Measurements from ENCODE around the gene PDE5A. TPM values are rescaled to one million over a fixed set of nuclear protein-coding genes. Genes with fewer than 3 reads are reported as not detected.
A peak's percentile ranks its signal among the peaks of the same experiment; 100 is the strongest.

PDE5A gene
- total and polyA plus RNA-seq, 8 donors: 26.7 to 78.2 (median 65.2) TPM

DNA sequence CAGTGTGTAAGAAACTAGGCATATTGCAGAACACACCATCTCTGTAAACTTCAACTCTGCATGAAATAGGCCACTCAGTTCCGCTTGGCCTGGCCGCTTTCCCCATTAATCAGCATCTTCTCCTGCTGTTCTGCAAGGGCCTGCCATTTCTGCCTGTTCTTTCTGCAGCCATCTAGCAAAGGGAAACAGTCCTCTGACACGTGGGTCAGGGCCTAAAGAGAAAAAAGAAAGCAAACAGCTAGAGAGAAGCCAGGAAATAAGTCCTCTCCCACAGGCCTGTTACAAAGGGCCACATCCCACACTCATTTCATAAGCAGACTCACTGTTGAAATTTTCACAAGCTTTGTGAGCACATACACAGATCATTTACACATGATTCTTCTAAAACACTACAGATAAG is 130.1 kb downstream of the PDE5A start:
- Histone ChIP-seq H3K4me3 (no peak overlapping the region), H3K27ac (peak overlapping the region in 1 of 2 donors; percentile 35), H3K9me3 (no peaks in the 10 kb centered on the region), H3K4me1 (no peaks in the 10 kb centered on the region), H3K36me3 (peaks cover 0 to 76% of the 10 kb centered on the region in 2 donors), H3K27me3 (no peaks in the 10 kb centered on the region)
- intact Hi-C loops (cut with DNase I): no loop called here
- peak in 2 of 4 donors; percentile 17 to 28 for DNase-seq
- peak; percentile 63 for ATAC-seq
- TF ChIP-seq, protein P1, sequence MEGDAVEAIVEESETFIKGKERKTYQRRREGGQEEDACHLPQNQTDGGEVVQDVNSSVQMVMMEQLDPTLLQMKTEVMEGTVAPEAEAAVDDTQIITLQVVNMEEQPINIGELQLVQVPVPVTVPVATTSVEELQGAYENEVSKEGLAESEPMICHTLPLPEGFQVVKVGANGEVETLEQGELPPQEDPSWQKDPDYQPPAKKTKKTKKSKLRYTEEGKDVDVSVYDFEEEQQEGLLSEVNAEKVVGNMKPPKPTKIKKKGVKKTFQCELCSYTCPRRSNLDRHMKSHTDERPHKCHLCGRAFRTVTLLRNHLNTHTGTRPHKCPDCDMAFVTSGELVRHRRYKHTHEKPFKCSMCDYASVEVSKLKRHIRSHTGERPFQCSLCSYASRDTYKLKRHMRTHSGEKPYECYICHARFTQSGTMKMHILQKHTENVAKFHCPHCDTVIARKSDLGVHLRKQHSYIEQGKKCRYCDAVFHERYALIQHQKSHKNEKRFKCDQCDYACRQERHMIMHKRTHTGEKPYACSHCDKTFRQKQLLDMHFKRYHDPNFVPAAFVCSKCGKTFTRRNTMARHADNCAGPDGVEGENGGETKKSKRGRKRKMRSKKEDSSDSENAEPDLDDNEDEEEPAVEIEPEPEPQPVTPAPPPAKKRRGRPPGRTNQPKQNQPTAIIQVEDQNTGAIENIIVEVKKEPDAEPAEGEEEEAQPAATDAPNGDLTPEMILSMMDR (IDR thresholded peaks at IDR 0.05): no peak

DNA sequence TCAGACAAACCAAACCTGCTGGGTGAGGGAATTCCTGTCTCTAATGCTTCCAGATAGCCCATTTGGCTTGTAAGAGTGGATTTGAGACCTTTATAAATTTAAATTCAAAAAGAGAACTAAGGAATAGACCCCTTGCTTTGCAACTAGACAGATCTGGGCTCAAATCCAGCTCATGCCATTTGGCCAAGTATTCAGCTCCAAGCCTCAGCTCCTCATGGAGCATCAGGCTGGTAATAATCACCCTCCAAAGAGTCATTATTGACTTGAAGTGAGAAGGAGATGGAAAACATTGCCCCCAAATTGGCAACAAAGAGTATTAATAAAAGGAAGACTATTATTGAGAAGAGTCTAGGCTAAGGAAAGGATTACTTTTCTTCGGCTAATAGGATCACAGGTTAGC is 134.7 kb downstream of the PDE5A start:
- DNase-seq (no peak), ATAC-seq (no peak)
- intact Hi-C loops (cut with DNase I): no loop called here
- H3K36me3 ChIP-seq: peaks cover 0 to 45% of the 10 kb centered on the region in 2 donors
- H3K27ac ChIP-seq: no peak overlapping the region
- no peaks in the 10 kb centered on the region for H3K9me3 ChIP-seq
- no peaks in the 10 kb centered on the region for H3K27me3 ChIP-seq
- H3K4me3 ChIP-seq: no peak overlapping the region
- TF ChIP-seq, protein P1 (IDR thresholded peaks at IDR 0.05): no peak
- no peaks in the 10 kb centered on the region for H3K4me1 ChIP-seq

DNA sequence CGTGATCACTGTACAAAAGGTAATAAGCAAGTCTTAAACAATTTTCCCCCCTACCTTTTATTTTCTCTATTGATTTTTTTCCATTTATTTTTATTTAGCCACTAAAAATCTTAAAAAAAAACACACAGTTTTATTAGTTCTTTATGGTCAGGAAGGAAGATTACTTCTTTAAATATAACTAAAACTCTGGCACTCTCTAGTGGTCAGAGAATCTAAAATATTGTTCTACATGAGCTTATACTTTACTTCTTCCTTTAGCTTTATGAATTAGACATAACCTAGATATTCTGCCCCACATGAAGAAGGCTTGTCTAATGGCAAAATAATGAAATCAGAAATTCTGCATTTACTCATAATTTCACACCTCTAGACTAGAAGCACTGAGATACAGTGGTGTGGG is 135.2 kb downstream of the PDE5A start:
- no peaks in the 10 kb centered on the region for H3K4me1 ChIP-seq
- H3K9me3 ChIP-seq: no peaks in the 10 kb centered on the region
- H3K4me3 ChIP-seq: no peak overlapping the region
- TF ChIP-seq, protein P1 (IDR thresholded peaks at IDR 0.05): no peak
- DNase-seq: peak in 1 of 4 donors; percentile 18
- intact Hi-C loops (cut with DNase I): no loop called here
- no peak for ATAC-seq
- H3K27me3 ChIP-seq: no peaks in the 10 kb centered on the region
- H3K27ac ChIP-seq: no peak overlapping the region
- H3K36me3 ChIP-seq: peaks cover 0 to 40% of the 10 kb centered on the region in 2 donors

DNA sequence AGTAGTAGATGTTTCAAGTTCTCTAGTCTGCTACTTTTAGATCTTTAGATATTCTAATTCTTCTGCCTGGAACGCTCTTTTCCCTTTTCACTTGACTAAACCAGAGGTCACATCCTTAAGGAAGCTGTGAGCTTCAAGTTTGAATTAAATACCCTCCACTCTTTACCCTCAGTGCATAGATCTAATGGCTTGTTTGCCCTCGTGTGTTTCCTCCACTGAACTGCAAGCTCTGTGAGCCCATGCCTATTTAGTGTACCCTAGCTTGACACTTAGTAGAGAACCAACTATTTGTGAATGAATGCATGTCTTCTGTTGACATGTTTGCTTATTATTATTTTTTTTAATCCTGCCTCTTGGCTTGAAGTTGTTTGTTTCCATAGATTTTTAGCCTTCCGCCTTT is 138.3 kb downstream of the PDE5A start:
- TF ChIP-seq, protein P1 (IDR thresholded peaks at IDR 0.05): no peak
- H3K27ac ChIP-seq: no peak overlapping the region
- no peaks in the 10 kb centered on the region for H3K9me3 ChIP-seq
- DNase-seq: no peak
- no peaks in the 10 kb centered on the region for H3K4me1 ChIP-seq
- ATAC-seq: no peak
- peaks cover 0 to 16% of the 10 kb centered on the region in 2 donors for H3K36me3 ChIP-seq
- H3K27me3 ChIP-seq: no peaks in the 10 kb centered on the region
- intact Hi-C loops (cut with DNase I): no loop called here
- no peak overlapping the region for H3K4me3 ChIP-seq

DNA sequence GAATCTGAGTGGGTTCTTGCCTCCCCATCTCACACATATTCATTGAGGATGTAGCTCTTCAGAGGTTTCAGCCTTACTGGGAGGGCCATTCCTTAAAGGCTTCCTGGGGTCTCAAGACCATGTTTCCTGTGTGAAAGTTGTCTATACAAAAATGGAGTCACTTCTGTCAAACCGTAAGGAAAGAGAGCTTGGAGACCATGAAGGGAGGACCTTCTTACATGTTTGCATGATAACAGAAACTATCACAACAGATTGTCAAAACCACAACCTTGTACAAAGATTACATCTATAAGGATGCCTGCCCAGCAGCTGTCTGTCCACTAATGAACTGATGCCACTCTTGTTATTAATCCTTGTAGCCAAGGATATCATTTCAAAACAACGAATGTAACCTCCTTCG is 139.3 kb downstream of the PDE5A start:
- H3K36me3 ChIP-seq: peaks cover 0 to 5% of the 10 kb centered on the region in 2 donors
- H3K9me3 ChIP-seq: no peaks in the 10 kb centered on the region
- intact Hi-C loops (cut with DNase I): no loop called here
- H3K4me3 ChIP-seq: no peak overlapping the region
- no peaks in the 10 kb centered on the region for H3K4me1 ChIP-seq
- TF ChIP-seq, protein P1 (IDR thresholded peaks at IDR 0.05): no peak
- H3K27ac ChIP-seq: no peak overlapping the region
- ATAC-seq: no peak
- no peaks in the 10 kb centered on the region for H3K27me3 ChIP-seq
- DNase-seq: no peak

Measured in left lung (tissue), 10 donors.